Mammary epithelial cell (primary cell): Measurements from ENCODE around the gene SLC35F6.

ENCODE experiments used
- EZH2 ChIP-seq: IDR thresholded peaks from 2 replicates; pipeline ENCODE4 v1.6.1; 2012; ENCODE audit warnings: low read length, inconsistent platforms, borderline replicate concordance
- TF ChIP-seq, protein P1 (sequence below), 2 donors: IDR thresholded peaks in 1 of 2; conservative IDR thresholded peaks in 1 of 2; 2 replicates each; pipeline ENCODE4 v1.5.1; 2011 to 2012; ENCODE audit warnings: inconsistent platforms in 2 of 2, low read length in 2 of 2, mild to moderate bottlenecking in 2 of 2, control low read depth in 1 of 2, low read depth in 1 of 2; ENCODE audit not compliant: insufficient read depth in 1 of 2; ENCODE audit errors: extremely low read depth in 1 of 2

DNA sequence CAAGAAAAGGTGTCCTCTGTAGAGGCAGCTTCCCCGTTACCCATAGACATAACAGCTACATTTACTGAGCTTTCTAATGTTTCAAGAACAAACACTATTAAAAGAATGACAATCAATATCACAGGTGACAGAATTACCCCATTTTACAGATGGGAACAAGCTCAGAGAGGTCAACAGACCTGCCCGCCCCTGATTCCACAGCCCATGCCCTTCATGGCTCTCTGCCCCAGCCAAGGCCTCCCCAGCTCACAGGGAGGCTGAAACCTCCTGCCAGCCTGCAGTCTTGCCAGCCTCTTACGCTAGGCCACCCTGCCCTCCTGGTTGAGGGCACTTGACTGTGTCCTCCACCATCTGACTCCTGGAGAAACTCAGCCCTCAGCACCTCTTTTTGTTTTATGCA is 19.1 kb upstream of the SLC35F6 start:
- TF ChIP-seq, protein P1, sequence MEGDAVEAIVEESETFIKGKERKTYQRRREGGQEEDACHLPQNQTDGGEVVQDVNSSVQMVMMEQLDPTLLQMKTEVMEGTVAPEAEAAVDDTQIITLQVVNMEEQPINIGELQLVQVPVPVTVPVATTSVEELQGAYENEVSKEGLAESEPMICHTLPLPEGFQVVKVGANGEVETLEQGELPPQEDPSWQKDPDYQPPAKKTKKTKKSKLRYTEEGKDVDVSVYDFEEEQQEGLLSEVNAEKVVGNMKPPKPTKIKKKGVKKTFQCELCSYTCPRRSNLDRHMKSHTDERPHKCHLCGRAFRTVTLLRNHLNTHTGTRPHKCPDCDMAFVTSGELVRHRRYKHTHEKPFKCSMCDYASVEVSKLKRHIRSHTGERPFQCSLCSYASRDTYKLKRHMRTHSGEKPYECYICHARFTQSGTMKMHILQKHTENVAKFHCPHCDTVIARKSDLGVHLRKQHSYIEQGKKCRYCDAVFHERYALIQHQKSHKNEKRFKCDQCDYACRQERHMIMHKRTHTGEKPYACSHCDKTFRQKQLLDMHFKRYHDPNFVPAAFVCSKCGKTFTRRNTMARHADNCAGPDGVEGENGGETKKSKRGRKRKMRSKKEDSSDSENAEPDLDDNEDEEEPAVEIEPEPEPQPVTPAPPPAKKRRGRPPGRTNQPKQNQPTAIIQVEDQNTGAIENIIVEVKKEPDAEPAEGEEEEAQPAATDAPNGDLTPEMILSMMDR (conservative IDR thresholded peaks at IDR 0.05 in 1 of 2, IDR thresholded peaks at IDR 0.05 in 1 of 2; ENCODE audit: extremely low read depth in 1 of 2, insufficient read depth in 1 of 2, low read depth in 1 of 2, low read length in 2 of 2), result no peak
- TF ChIP-seq EZH2, result no peak
